ENCODE measurements around the gene PACRGL. TPM values are rescaled to one million over a fixed set of nuclear protein-coding genes. Genes with fewer than 3 reads are reported as not detected.

Gene PACRGL
- total and polyA plus RNA-seq, 9 of the 15 experiments (the other 6 are each of a cell fraction or from before 2014, with no cell fraction given) = 6.6 to 55.0 (median 27.5) TPM

DNA sequence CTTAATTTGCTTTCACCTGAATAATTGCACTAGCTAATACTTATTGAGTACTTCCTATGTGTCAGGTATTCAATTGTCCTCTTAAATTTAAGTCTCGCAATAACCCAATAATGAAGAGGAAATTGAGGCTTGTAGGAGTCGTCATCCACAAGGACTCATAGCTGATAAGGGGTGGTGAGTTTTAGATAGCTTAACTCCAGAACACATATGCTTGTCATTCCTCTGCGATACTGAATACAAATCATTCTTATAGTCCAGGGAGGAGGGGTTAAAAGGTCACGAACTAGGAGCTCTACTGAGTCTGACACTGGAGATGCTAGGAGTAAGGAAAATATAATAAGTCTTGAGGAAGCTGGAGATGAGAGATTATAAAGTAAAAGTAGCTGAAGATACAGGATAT is 1.4 kb upstream of the PACRGL start (continued):
- peak; percentile 66; the same call in 1 of the 2 replicates for TF ChIP-seq ZNF644 (tag; IDR thresholded peaks at IDR 0.05; ENCODE audit: low read depth)
- TF ChIP-seq, protein P1, sequence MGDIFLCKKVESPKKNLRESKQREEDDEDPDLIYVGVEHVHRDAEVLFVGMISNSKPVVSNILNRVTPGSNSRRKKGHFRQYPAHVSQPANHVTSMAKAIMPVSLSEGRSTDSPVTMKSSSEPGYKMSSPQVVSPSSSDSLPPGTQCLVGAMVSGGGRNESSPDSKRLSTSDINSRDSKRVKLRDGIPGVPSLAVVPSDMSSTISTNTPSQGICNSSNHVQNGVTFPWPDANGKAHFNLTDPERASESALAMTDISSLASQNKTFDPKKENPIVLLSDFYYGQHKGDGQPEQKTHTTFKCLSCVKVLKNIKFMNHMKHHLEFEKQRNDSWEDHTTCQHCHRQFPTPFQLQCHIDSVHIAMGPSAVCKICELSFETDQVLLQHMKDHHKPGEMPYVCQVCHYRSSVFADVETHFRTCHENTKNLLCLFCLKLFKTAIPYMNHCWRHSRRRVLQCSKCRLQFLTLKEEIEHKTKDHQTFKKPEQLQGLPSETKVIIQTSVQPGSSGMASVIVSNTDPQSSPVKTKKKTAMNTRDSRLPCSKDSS (IDR thresholded peaks at IDR 0.05; ENCODE audit: low read depth, partially characterized antibody) = no peak
- no peak for TF ChIP-seq MEF2A (IDR thresholded peaks at IDR 0.05; ENCODE audit: control insufficient read depth, low read depth, low read length)
- no peak for TF ChIP-seq YBX1 (IDR thresholded peaks at IDR 0.05)
- no peak for TF ChIP-seq NFXL1 (CRISPR knock-in tag; IDR thresholded peaks at IDR 0.05)
- TF ChIP-seq RERE (CRISPR knock-in tag; IDR thresholded peaks at IDR 0.05; ENCODE audit: borderline replicate concordance) = no peak
- no peak for TF ChIP-seq ELF1 (tag; IDR thresholded peaks at IDR 0.05)
- no peak for TF ChIP-seq HOXB6 (CRISPR knock-in tag; IDR thresholded peaks at IDR 0.05; ENCODE audit: borderline replicate concordance)
- TF ChIP-seq CTCF (IDR thresholded peaks at IDR 0.05 in 2 of 3, conservative IDR thresholded peaks at IDR 0.05 in 1 of 3; ENCODE audit: insufficient read depth in 2 of 3, low read depth in 1 of 3, low read length in 3 of 3) = no peak
- TF ChIP-seq MLX (CRISPR knock-in tag; conservative IDR thresholded peaks at IDR 0.05) = no peak
- TF ChIP-seq MYC (IDR thresholded peaks at IDR 0.05; ENCODE audit: low read depth, low read length) = no peak
- TF ChIP-seq MYC (CRISPR knock-in tag; IDR thresholded peaks at IDR 0.05; ENCODE audit: borderline replicate concordance, low read depth) = no peak
- TF ChIP-seq KLF10 (CRISPR knock-in tag; IDR thresholded peaks at IDR 0.05) = no peak
- peak; percentile 39; the same call in 1 of the 2 replicates for TF ChIP-seq CC2D1A (IDR thresholded peaks at IDR 0.05)
- TF ChIP-seq DIDO1 (tag; IDR thresholded peaks at IDR 0.05; ENCODE audit: low read depth) = no peak
- no peak for TF ChIP-seq CLOCK (CRISPR knock-in tag; IDR thresholded peaks at IDR 0.05; ENCODE audit: borderline replicate concordance)
